GM23338 (cell line): ENCODE measurements around the gene GHRL. TPM values are rescaled to one million over a fixed set of nuclear protein-coding genes. Genes with fewer than 3 reads are reported as not detected.
A peak's percentile ranks its signal among the peaks of the same experiment; 100 is the strongest.

Experiments used
- ATAC-seq: fragments of 200-7000 bp; cut with Tn5 transposase; 3 replicates; pipeline ENCODE4 v1.9.1; 2020
- DNase-seq: peaks from one replicate; pipeline ENCODE4 v3.0.0-alpha.2; 2015; ENCODE audit warnings: low spot score
- H2AFZ ChIP-seq: fragments of 200-600 bp; sonication (generic); 2 replicates; pipeline ENCODE4 v1.8.0; 2016; ENCODE audit warnings: antibody characterized with exemption, mild to moderate bottlenecking, moderate library complexity
- H3F3A ChIP-seq: fragments of 200-600 bp; sonication (generic); replicated peaks from 2 replicates; pipeline ENCODE4 v1.8.0; 2017; ENCODE audit warnings: antibody characterized with exemption, mixed run types, low read depth
- H3K27ac ChIP-seq: fragments of 200-600 bp; sonication (generic); 2 replicates; pipeline ENCODE4 v1.6.1; 2016; ENCODE audit warnings: low read depth
- H3K27me3 ChIP-seq: fragments of 200-600 bp; sonication (generic); 2 replicates; pipeline ENCODE4 v1.8.0; 2016; ENCODE audit warnings: mild to moderate bottlenecking, mixed run types, moderate library complexity; ENCODE audit not compliant: insufficient read depth
- H3K36me3 ChIP-seq: fragments of 200-600 bp; sonication (generic); 2 replicates; pipeline ENCODE4 v1.8.0; 2016; ENCODE audit warnings: mild to moderate bottlenecking; ENCODE audit not compliant: insufficient read depth
- H3K4me1 ChIP-seq: fragments of 200-600 bp; sonication (generic); 2 replicates; pipeline ENCODE4 v1.8.0; 2016; ENCODE audit warnings: mild to moderate bottlenecking, moderate library complexity; ENCODE audit not compliant: insufficient read depth
- H3K4me2 ChIP-seq: fragments of 200-600 bp; sonication (generic); 2 replicates; pipeline ENCODE4 v1.7.1; 2017; ENCODE audit warnings: mixed run types
- H3K4me3 ChIP-seq: fragments of 200-600 bp; sonication (generic); 2 replicates; pipeline ENCODE4 v1.6.1; 2016; ENCODE audit warnings: mixed run types
- H3K79me2 ChIP-seq: fragments of 200-600 bp; sonication (generic); replicated peaks from 2 replicates; pipeline ENCODE4 v1.8.0; 2017; ENCODE audit warnings: mild to moderate bottlenecking; ENCODE audit not compliant: insufficient read depth
- H3K9me2 ChIP-seq: fragments of 200-600 bp; sonication (generic); 2 replicates; pipeline ENCODE4 v1.8.0; 2017; ENCODE audit not compliant: insufficient read depth
- H4K20me1 ChIP-seq: fragments of 200-600 bp; sonication (generic); replicated peaks from 2 replicates; pipeline ENCODE4 v1.8.0; 2017; ENCODE audit warnings: mild to moderate bottlenecking; ENCODE audit not compliant: insufficient read depth
- H3K27ac Mint-ChIP-seq: 2 replicates; pipeline ENCODE4 v1.8.0; 2020; ENCODE audit warnings: inconsistent platforms, mild to moderate bottlenecking, moderate library complexity, mixed read lengths
- H3K27me3 Mint-ChIP-seq: 3 replicates; pipeline ENCODE4 v1.8.0; 2022; ENCODE audit warnings: low read depth, mild to moderate bottlenecking, moderate library complexity, mixed read lengths, inconsistent platforms; ENCODE audit not compliant: insufficient read depth, poor library complexity
- H3K36me3 Mint-ChIP-seq: 3 replicates; pipeline ENCODE4 v1.8.0; 2021; ENCODE audit warnings: low read depth, mild to moderate bottlenecking, inconsistent platforms, moderate library complexity, mixed read lengths
- H3K4me1 Mint-ChIP-seq: 3 replicates; pipeline ENCODE4 v1.8.0; 2020; ENCODE audit warnings: mild to moderate bottlenecking, inconsistent platforms, mixed read lengths
- H3K4me3 Mint-ChIP-seq: 3 replicates; pipeline ENCODE4 v1.8.0; 2021; ENCODE audit warnings: moderate library complexity, mild to moderate bottlenecking, inconsistent platforms, mixed read lengths
- H3K9me3 Mint-ChIP-seq: 3 replicates; pipeline ENCODE4 v1.8.0; 2020; ENCODE audit warnings: moderate library complexity, mild to moderate bottlenecking, inconsistent platforms, mixed read lengths
- CREB1 ChIP-seq: fragments of 250-450 bp; sonication (Bioruptor Pico); IDR thresholded peaks from 2 replicates; pipeline ENCODE4 v1.5.0; 2020; ENCODE audit warnings: low read depth, mild to moderate bottlenecking, moderate library complexity
- EZH2 ChIP-seq: fragments of 200-600 bp; sonication (generic); IDR thresholded peaks from one replicate; pipeline ENCODE4 v1.8.0; 2017; ENCODE audit warnings: antibody characterized with exemption, mild to moderate bottlenecking, low read depth; ENCODE audit not compliant: unreplicated experiment
- EZH2phosphoT487 ChIP-seq: fragments of 200-600 bp; sonication (generic); IDR thresholded peaks from one replicate; pipeline ENCODE4 v1.8.1; 2018; ENCODE audit warnings: antibody characterized with exemption; ENCODE audit not compliant: unreplicated experiment
- JUNB ChIP-seq: IDR thresholded peaks from one replicate; pipeline ENCODE4 v1.6.1; 2016; ENCODE audit warnings: antibody characterized with exemption; ENCODE audit not compliant: unreplicated experiment
- NANOG ChIP-seq: IDR thresholded peaks from 2 replicates; pipeline ENCODE4 v1.6.1; 2016; ENCODE audit warnings: antibody characterized with exemption, borderline replicate concordance
- POLR2AphosphoS5 ChIP-seq: IDR thresholded peaks from 2 replicates; pipeline ENCODE4 v1.6.1; 2016; ENCODE audit warnings: antibody characterized with exemption, low read depth
- STAT1 ChIP-seq: IDR thresholded peaks from one replicate; pipeline ENCODE4 v1.6.1; 2016; ENCODE audit warnings: antibody characterized with exemption; ENCODE audit not compliant: unreplicated experiment
- ZNF114 ChIP-seq: fragments of 250-450 bp; sonication (Bioruptor Pico); IDR thresholded peaks from 2 replicates; pipeline ENCODE4 v1.5.0; 2020; ENCODE audit warnings: mild to moderate bottlenecking, moderate library complexity
- ZNF331 ChIP-seq: fragments of 250-450 bp; sonication (Bioruptor Pico); IDR thresholded peaks from 2 replicates; pipeline ENCODE4 v1.5.0; 2020; ENCODE audit warnings: low read depth, mild to moderate bottlenecking, moderate library complexity
- polyA plus RNA-seq: library from polyadenylated mRNA; unstranded; fragments of >200 nt; fragmentation: Nextera tagmentation; extraction: Ambion mirVana; gene quantifications from 2 replicates; pipeline ENCODE4 v1.2.1, GENCODE V29; 2016
- total RNA-seq: library from RNA; depleted of rRNA; stranded (reverse); fragments of >200 nt; shearing (Covaris generic); gene quantifications from 2 replicates; pipeline ENCODE4 v1.2.3, GENCODE V29; 2014
- TF ChIP-seq, protein P1 (sequence below): IDR thresholded peaks from one replicate; pipeline ENCODE4 v1.6.1; 2018; ENCODE audit warnings: antibody characterized with exemption; ENCODE audit not compliant: unreplicated experiment
- TF ChIP-seq, protein P2 (sequence below), 2 experiments: fragments of 200-600 bp in 1 of 2; sonication (generic) in 1 of 2; conservative IDR thresholded peaks; 2 replicates each; pipeline versions ENCODE4 v1.5.1 to v1.6.1; 2016 to 2017; ENCODE audit warnings: antibody characterized with exemption in 2 of 2, low read depth in 2 of 2, mild to moderate bottlenecking in 2 of 2, moderate library complexity in 1 of 2
- TF ChIP-seq, protein P3 (sequence below): IDR thresholded peaks from 2 replicates; pipeline ENCODE4 v1.6.1; 2016; ENCODE audit warnings: antibody characterized with exemption
- TF ChIP-seq, protein P4 (sequence below): fragments of 250-450 bp; sonication (Bioruptor Pico); IDR thresholded peaks from 2 replicates; pipeline ENCODE4 v1.5.0; 2020; ENCODE audit warnings: mild to moderate bottlenecking, moderate library complexity

GHRL gene
- total and polyA plus RNA-seq, 2 experiments from 2014 or later = 0.78 TPM; not detected in 1

DNA sequence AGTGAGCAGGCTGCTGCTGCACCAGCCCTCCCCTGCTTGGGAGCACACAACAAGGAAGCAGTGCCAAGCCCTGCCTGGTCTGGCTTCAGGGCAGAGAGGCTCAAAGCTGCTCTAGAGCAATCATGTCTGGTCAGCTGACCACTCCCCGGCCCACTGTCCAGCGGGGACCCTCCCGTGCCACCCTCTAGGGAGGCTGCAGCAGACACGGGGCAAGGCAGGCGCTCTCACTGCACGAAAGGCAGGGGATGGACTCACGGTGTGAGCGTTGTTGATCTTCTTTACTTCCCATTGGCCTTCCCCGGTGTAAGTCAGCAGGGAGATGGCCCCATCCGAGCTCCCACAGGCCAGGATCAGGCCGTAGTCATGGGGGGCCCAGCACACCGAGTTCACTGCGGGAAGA lies 19.0 kb upstream of the GHRL start:
- DNase-seq = no peak
- H3K36me3 ChIP-seq = peaks cover 32% of the 10 kb centered on the region

More for the DNA sequence above, 19.0 kb upstream of the GHRL start:
- H3K4me1 Mint-ChIP-seq = peaks cover 3% of the 10 kb centered on the region; the same call in 1 of the 3 replicates
- no peaks in the 10 kb centered on the region for H3K4me1 ChIP-seq
- H3K4me3 ChIP-seq = no peak overlapping the region
- H3K4me2 ChIP-seq = no peak overlapping the region
- ATAC-seq = no peak
- H3K9me3 Mint-ChIP-seq = no peaks in the 10 kb centered on the region; the same call in 2 of the 3 replicates
- TF ChIP-seq JUNB (no peak), ZNF331 (CRISPR knock-in tag) (no peak), STAT1 (no peak), ZNF114 (no peak), CREB1 (no peak), EZH2 (no peak), NANOG (no peak), POLR2AphosphoS5 (no peak), EZH2phosphoT487 (no peak)
- TF ChIP-seq, protein P1, sequence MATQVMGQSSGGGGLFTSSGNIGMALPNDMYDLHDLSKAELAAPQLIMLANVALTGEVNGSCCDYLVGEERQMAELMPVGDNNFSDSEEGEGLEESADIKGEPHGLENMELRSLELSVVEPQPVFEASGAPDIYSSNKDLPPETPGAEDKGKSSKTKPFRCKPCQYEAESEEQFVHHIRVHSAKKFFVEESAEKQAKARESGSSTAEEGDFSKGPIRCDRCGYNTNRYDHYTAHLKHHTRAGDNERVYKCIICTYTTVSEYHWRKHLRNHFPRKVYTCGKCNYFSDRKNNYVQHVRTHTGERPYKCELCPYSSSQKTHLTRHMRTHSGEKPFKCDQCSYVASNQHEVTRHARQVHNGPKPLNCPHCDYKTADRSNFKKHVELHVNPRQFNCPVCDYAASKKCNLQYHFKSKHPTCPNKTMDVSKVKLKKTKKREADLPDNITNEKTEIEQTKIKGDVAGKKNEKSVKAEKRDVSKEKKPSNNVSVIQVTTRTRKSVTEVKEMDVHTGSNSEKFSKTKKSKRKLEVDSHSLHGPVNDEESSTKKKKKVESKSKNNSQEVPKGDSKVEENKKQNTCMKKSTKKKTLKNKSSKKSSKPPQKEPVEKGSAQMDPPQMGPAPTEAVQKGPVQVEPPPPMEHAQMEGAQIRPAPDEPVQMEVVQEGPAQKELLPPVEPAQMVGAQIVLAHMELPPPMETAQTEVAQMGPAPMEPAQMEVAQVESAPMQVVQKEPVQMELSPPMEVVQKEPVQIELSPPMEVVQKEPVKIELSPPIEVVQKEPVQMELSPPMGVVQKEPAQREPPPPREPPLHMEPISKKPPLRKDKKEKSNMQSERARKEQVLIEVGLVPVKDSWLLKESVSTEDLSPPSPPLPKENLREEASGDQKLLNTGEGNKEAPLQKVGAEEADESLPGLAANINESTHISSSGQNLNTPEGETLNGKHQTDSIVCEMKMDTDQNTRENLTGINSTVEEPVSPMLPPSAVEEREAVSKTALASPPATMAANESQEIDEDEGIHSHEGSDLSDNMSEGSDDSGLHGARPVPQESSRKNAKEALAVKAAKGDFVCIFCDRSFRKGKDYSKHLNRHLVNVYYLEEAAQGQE = no peak
- TF ChIP-seq, protein P2, sequence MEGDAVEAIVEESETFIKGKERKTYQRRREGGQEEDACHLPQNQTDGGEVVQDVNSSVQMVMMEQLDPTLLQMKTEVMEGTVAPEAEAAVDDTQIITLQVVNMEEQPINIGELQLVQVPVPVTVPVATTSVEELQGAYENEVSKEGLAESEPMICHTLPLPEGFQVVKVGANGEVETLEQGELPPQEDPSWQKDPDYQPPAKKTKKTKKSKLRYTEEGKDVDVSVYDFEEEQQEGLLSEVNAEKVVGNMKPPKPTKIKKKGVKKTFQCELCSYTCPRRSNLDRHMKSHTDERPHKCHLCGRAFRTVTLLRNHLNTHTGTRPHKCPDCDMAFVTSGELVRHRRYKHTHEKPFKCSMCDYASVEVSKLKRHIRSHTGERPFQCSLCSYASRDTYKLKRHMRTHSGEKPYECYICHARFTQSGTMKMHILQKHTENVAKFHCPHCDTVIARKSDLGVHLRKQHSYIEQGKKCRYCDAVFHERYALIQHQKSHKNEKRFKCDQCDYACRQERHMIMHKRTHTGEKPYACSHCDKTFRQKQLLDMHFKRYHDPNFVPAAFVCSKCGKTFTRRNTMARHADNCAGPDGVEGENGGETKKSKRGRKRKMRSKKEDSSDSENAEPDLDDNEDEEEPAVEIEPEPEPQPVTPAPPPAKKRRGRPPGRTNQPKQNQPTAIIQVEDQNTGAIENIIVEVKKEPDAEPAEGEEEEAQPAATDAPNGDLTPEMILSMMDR (conservative IDR thresholded peaks at IDR 0.05; ENCODE audit: low read depth in 2 of 2) = no peak
- TF ChIP-seq, protein P3, sequence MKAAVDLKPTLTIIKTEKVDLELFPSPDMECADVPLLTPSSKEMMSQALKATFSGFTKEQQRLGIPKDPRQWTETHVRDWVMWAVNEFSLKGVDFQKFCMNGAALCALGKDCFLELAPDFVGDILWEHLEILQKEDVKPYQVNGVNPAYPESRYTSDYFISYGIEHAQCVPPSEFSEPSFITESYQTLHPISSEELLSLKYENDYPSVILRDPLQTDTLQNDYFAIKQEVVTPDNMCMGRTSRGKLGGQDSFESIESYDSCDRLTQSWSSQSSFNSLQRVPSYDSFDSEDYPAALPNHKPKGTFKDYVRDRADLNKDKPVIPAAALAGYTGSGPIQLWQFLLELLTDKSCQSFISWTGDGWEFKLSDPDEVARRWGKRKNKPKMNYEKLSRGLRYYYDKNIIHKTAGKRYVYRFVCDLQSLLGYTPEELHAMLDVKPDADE = no peak
- TF ChIP-seq, protein P4, sequence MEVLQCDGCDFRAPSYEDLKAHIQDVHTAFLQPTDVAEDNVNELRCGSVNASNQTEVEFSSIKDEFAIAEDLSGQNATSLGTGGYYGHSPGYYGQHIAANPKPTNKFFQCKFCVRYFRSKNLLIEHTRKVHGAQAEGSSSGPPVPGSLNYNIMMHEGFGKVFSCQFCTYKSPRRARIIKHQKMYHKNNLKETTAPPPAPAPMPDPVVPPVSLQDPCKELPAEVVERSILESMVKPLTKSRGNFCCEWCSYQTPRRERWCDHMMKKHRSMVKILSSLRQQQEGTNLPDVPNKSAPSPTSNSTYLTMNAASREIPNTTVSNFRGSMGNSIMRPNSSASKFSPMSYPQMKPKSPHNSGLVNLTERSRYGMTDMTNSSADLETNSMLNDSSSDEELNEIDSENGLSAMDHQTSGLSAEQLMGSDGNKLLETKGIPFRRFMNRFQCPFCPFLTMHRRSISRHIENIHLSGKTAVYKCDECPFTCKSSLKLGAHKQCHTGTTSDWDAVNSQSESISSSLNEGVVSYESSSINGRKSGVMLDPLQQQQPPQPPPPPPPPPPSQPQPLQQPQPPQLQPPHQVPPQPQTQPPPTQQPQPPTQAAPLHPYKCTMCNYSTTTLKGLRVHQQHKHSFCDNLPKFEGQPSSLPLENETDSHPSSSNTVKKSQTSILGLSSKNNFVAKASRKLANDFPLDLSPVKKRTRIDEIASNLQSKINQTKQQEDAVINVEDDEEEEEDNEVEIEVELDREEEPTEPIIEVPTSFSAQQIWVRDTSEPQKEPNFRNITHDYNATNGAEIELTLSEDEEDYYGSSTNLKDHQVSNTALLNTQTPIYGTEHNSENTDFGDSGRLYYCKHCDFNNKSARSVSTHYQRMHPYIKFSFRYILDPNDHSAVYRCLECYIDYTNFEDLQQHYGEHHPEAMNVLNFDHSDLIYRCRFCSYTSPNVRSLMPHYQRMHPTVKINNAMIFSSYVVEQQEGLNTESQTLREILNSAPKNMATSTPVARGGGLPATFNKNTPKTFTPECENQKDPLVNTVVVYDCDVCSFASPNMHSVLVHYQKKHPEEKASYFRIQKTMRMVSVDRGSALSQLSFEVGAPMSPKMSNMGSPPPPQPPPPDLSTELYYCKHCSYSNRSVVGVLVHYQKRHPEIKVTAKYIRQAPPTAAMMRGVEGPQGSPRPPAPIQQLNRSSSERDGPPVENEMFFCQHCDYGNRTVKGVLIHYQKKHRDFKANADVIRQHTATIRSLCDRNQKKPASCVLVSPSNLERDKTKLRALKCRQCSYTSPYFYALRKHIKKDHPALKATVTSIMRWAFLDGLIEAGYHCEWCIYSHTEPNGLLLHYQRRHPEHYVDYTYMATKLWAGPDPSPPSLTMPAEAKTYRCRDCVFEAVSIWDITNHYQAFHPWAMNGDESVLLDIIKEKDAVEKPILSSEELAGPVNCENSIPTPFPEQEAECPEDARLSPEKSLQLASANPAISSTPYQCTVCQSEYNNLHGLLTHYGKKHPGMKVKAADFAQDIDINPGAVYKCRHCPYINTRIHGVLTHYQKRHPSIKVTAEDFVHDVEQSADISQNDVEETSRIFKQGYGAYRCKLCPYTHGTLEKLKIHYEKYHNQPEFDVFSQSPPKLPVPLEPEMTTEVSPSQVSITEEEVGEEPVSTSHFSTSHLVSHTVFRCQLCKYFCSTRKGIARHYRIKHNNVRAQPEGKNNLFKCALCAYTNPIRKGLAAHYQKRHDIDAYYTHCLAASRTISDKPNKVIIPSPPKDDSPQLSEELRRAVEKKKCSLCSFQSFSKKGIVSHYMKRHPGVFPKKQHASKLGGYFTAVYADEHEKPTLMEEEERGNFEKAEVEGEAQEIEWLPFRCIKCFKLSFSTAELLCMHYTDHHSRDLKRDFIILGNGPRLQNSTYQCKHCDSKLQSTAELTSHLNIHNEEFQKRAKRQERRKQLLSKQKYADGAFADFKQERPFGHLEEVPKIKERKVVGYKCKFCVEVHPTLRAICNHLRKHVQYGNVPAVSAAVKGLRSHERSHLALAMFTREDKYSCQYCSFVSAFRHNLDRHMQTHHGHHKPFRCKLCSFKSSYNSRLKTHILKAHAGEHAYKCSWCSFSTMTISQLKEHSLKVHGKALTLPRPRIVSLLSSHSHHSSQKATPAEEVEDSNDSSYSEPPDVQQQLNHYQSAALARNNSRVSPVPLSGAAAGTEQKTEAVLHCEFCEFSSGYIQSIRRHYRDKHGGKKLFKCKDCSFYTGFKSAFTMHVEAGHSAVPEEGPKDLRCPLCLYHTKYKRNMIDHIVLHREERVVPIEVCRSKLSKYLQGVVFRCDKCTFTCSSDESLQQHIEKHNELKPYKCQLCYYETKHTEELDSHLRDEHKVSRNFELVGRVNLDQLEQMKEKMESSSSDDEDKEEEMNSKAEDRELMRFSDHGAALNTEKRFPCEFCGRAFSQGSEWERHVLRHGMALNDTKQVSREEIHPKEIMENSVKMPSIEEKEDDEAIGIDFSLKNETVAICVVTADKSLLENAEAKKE = no peak
- H3F3A ChIP-seq = no peaks in the 10 kb centered on the region
- no peak overlapping the region for H3K27ac ChIP-seq
- H2AFZ ChIP-seq = no peak overlapping the region
- no peaks in the 10 kb centered on the region for H3K9me2 ChIP-seq
- H3K27me3 ChIP-seq = no peaks in the 10 kb centered on the region
- H3K4me3 Mint-ChIP-seq = no peak overlapping the region
- peaks cover 23% of the 10 kb centered on the region; the same call in 1 of the 2 replicates for H4K20me1 ChIP-seq
- H3K79me2 ChIP-seq = no peaks in the 10 kb centered on the region
- peak overlapping the region; percentile 28; the same call in 1 of the 2 replicates for H3K27ac Mint-ChIP-seq
- H3K27me3 Mint-ChIP-seq = peaks cover 5% of the 10 kb centered on the region
- H3K36me3 Mint-ChIP-seq = peaks cover 83% of the 10 kb centered on the region
